ENCODE measurements around the gene ROBO3.

- TF ChIP-seq POLR2AphosphoS5 (IDR thresholded peaks at IDR 0.05) (no peak), CTCF (IDR thresholded peaks at IDR 0.05) (no peak)
These were observed 55.8 kb downstream of the ROBO3 start for GRCh38 chr11:124920870-124921609.

Measured in transverse colon (tissue), 4 donors.